HepG2 (cell line): Measurements from ENCODE around the gene AK6. TPM values are rescaled to one million over a fixed set of nuclear protein-coding genes. Genes with fewer than 3 reads are reported as not detected.

ENCODE experiments used
- ARID5B ChIP-seq: IDR thresholded peaks from 2 replicates; pipeline ENCODE4 v1.4.0; 2020; ENCODE audit warnings: mild to moderate bottlenecking, missing genetic modification reagents
- ATF1 ChIP-seq: IDR thresholded peaks from 2 replicates; pipeline ENCODE4 v1.6.1; 2016; ENCODE audit warnings: mild to moderate bottlenecking, control low read depth
- HINFP ChIP-seq: sonication (generic); formaldehyde crosslinking; IDR thresholded peaks from 2 replicates; pipeline ENCODE4 v1.4.0; 2020; ENCODE audit warnings: low read depth, mild to moderate bottlenecking, missing genetic modification reagents
- HNF4A ChIP-seq: sonication (generic); formaldehyde crosslinking; IDR thresholded peaks from 2 replicates; pipeline ENCODE4 v1.4.0; 2020; ENCODE audit warnings: missing genetic modification reagents
- HNF4G ChIP-seq, 2 experiments: sonication (generic) in 1 of 2; formaldehyde crosslinking in 1 of 2; IDR thresholded peaks; 2 replicates each; pipeline versions ENCODE4 v1.4.0 to v1.6.1; 2011 to 2020; ENCODE audit warnings: borderline replicate concordance in 2 of 2, low read depth in 2 of 2, mild to moderate bottlenecking in 2 of 2, low read length in 1 of 2, missing genetic modification reagents in 1 of 2, moderate library complexity in 1 of 2
- MED8 ChIP-seq: sonication (generic); formaldehyde crosslinking; IDR thresholded peaks from 2 replicates; pipeline ENCODE4 v1.8.1; 2023; ENCODE audit warnings: mild to moderate bottlenecking, missing genetic modification reagents; ENCODE audit not compliant: insufficient replicate concordance
- MTA1 ChIP-seq: sonication (generic); formaldehyde crosslinking; IDR thresholded peaks from 2 replicates; pipeline ENCODE4 v1.4.0; 2020; ENCODE audit warnings: missing genetic modification reagents, mild to moderate bottlenecking, borderline replicate concordance
- NFIC ChIP-seq: IDR thresholded peaks from 2 replicates; pipeline ENCODE4 v1.6.1; 2012; ENCODE audit warnings: mild to moderate bottlenecking, low read length, inconsistent platforms
- TFAP4 ChIP-seq: sonication (generic); IDR thresholded peaks from 2 replicates; pipeline ENCODE4 v1.6.1; 2016; ENCODE audit warnings: low read depth, borderline replicate concordance
- ZNF224 ChIP-seq: sonication (generic); formaldehyde crosslinking; IDR thresholded peaks from 2 replicates; pipeline ENCODE4 v1.5.0; 2020; ENCODE audit warnings: mild to moderate bottlenecking, missing genetic modification reagents
- ZNF263 ChIP-seq: sonication (generic); formaldehyde crosslinking; IDR thresholded peaks from 2 replicates; pipeline ENCODE4 v1.4.0; 2020; ENCODE audit warnings: missing genetic modification reagents
- ZNF605 ChIP-seq: sonication (generic); formaldehyde crosslinking; IDR thresholded peaks from 2 replicates; pipeline ENCODE4 v1.8.0; 2022; ENCODE audit warnings: mild to moderate bottlenecking, missing genetic modification reagents
- ZNF710 ChIP-seq: sonication (generic); formaldehyde crosslinking; IDR thresholded peaks from 2 replicates; pipeline ENCODE4 v1.5.0; 2020; ENCODE audit warnings: mild to moderate bottlenecking, missing genetic modification reagents, borderline replicate concordance
- polyA plus RNA-seq, 8 experiments: library from polyadenylated mRNA; depleted of rRNA in 3 of 8; stranded (reverse) in 7 of 8; unstranded in 1 of 8; fragments of >200 nt; fragmentation: Illumina TruSeq in 4 of 8; extraction: Trizol in 4 of 8; gene quantifications; 2 replicates each; pipeline versions ENCODE4 v1.2.1 to v1.2.3, GENCODE V29; 2011 to 2016; ENCODE audit warnings: low read depth in 4 of 8, missing spikeins in 1 of 8, mixed read lengths in 1 of 8; ENCODE audit not compliant: insufficient read depth in 1 of 8
- total RNA-seq, 5 experiments: library from RNA; depleted of rRNA; stranded (reverse); fragments of >200 nt; fragmentation: Illumina TruSeq; extraction: Trizol; gene quantifications; 2 replicates each; pipeline ENCODE4 v1.2.3, GENCODE V29; 2016; ENCODE audit warnings: low read depth in 1 of 5

AK6 gene
- total and polyA plus RNA-seq, 2 of the 13 experiments (the other 11 are each of a cell fraction or from before 2014, with no cell fraction given), result 31.1 to 77.2 TPM

GRCh38 chr5:69331528-69332445 lies 37.5 kb downstream of the AK6 start (continued):
- TF ChIP-seq ARID5B, result peak; percentile 48; the same call in 1 of the 2 replicates
- no peak for TF ChIP-seq ZNF605
- TF ChIP-seq MED8 (CRISPR knock-in tag), result no peak
- 0 out of 2 replicates have a peak, but pooled peaks have one; percentile 27 for TF ChIP-seq HNF4G (IDR thresholded peaks at IDR 0.05; ENCODE audit: borderline replicate concordance, low read depth, low read length)
- no peak for TF ChIP-seq HNF4G (CRISPR knock-in tag; IDR thresholded peaks at IDR 0.05; ENCODE audit: borderline replicate concordance, low read depth)
- TF ChIP-seq NFIC, result peak; percentile 56; the same call in 1 of the 2 replicates
- no peak for TF ChIP-seq ZNF224 (CRISPR knock-in tag)
- TF ChIP-seq HINFP (CRISPR knock-in tag), result 0 out of 2 replicates have a peak, but pooled peaks have one; percentile 31
- peak; percentile 51; the same call in 1 of the 2 replicates for TF ChIP-seq ZNF710 (CRISPR knock-in tag)
- peak; percentile 65; the same call in 1 of the 2 replicates for TF ChIP-seq TFAP4
- TF ChIP-seq HNF4A (CRISPR knock-in tag), result peak; percentile 41; the same call in 1 of the 2 replicates
- 0 out of 2 replicates have a peak, but pooled peaks have one; percentile 47 for TF ChIP-seq ATF1 (CRISPR knock-in tag)
- peak; percentile 84 for TF ChIP-seq ZNF263
- TF ChIP-seq MTA1, result 0 out of 2 replicates have a peak, but pooled peaks have one; percentile 32
